HepG2 (cell line): ENCODE measurements around the gene PACS1. TPM values are rescaled to one million over a fixed set of nuclear protein-coding genes. Genes with fewer than 3 reads are reported as not detected.

Experiments
- ATF3 ChIP-seq: sonication (generic); formaldehyde crosslinking; IDR thresholded peaks from 2 replicates; pipeline ENCODE4 v1.4.0; 2020; ENCODE audit warnings: missing genetic modification reagents
- CBFB ChIP-seq: sonication (generic); formaldehyde crosslinking; IDR thresholded peaks from 2 replicates; pipeline ENCODE4 v1.4.0; 2020; ENCODE audit warnings: missing genetic modification reagents
- CERS6 ChIP-seq: sonication (generic); formaldehyde crosslinking; IDR thresholded peaks from 2 replicates; pipeline ENCODE4 v1.5.0; 2020; ENCODE audit warnings: missing genetic modification reagents
- GATAD2A ChIP-seq: IDR thresholded peaks from 2 replicates; pipeline ENCODE4 v1.6.1; 2016
- GRHL1 ChIP-seq: sonication (generic); formaldehyde crosslinking; conservative IDR thresholded peaks from 2 replicates; pipeline ENCODE4 v1.8.0; 2022; ENCODE audit warnings: missing genetic modification reagents
- HINFP ChIP-seq: sonication (generic); formaldehyde crosslinking; IDR thresholded peaks from 2 replicates; pipeline ENCODE4 v1.4.0; 2020; ENCODE audit warnings: low read depth, mild to moderate bottlenecking, missing genetic modification reagents
- HOXA3 ChIP-seq: sonication (generic); formaldehyde crosslinking; IDR thresholded peaks from 2 replicates; pipeline ENCODE4 v1.5.0; 2020; ENCODE audit warnings: missing genetic modification reagents
- KDM2A ChIP-seq: sonication (generic); formaldehyde crosslinking; IDR thresholded peaks from 2 replicates; pipeline ENCODE4 v1.4.0; 2020; ENCODE audit warnings: low read depth, missing genetic modification reagents, borderline replicate concordance
- KMT2A ChIP-seq: sonication (generic); formaldehyde crosslinking; IDR thresholded peaks from 2 replicates; pipeline ENCODE4 v1.4.0; 2020; ENCODE audit warnings: missing genetic modification reagents
- LCORL ChIP-seq, 2 experiments: fragments of 450-650 bp in 1 of 2; sonication (generic) in 1 of 2; formaldehyde crosslinking in 1 of 2; IDR thresholded peaks; 2 replicates each; pipeline versions ENCODE4 v1.5.0 to v1.6.1; 2017 to 2020; ENCODE audit warnings: antibody characterized with exemption in 1 of 2, missing genetic modification reagents in 1 of 2
- MIXL1 ChIP-seq: IDR thresholded peaks from 2 replicates; pipeline ENCODE4 v1.6.1; 2016
- POGK ChIP-seq: sonication (generic); formaldehyde crosslinking; conservative IDR thresholded peaks from 2 replicates; pipeline ENCODE4 v1.8.0; 2022; ENCODE audit warnings: mild to moderate bottlenecking, moderate library complexity, missing genetic modification reagents
- PREB ChIP-seq: sonication (generic); formaldehyde crosslinking; IDR thresholded peaks from 2 replicates; pipeline ENCODE4 v1.4.0; 2020; ENCODE audit warnings: missing genetic modification reagents
- SYNCRIP ChIP-seq: fragments of 200-400 bp; formaldehyde crosslinking; IDR thresholded peaks from 2 replicates; pipeline ENCODE4 v1.6.1; 2018; ENCODE audit warnings: mild to moderate bottlenecking, low read depth, low read length; ENCODE audit not compliant: insufficient read depth
- YEATS2 ChIP-seq: sonication (generic); formaldehyde crosslinking; IDR thresholded peaks from 2 replicates; pipeline ENCODE4 v1.4.0; 2020; ENCODE audit warnings: missing genetic modification reagents, borderline replicate concordance
- ZBTB38 ChIP-seq: sonication (generic); formaldehyde crosslinking; IDR thresholded peaks from 2 replicates; pipeline ENCODE4 v1.5.1; 2020; ENCODE audit warnings: mild to moderate bottlenecking, missing genetic modification reagents
- ZKSCAN1 ChIP-seq: fragments of 150-350 bp; IDR thresholded peaks from 2 replicates; pipeline ENCODE4 v1.6.1; 2014; ENCODE audit warnings: low read length
- ZNF639 ChIP-seq: conservative IDR thresholded peaks from 2 replicates; pipeline ENCODE4 v1.6.1; 2018; ENCODE audit warnings: missing genetic modification reagents
- ZSCAN25 ChIP-seq: sonication (generic); formaldehyde crosslinking; IDR thresholded peaks from 2 replicates; pipeline ENCODE4 v1.8.0; 2022; ENCODE audit warnings: mild to moderate bottlenecking, missing genetic modification reagents
- polyA plus RNA-seq, 8 experiments: library from polyadenylated mRNA; depleted of rRNA in 3 of 8; stranded (reverse) in 7 of 8; unstranded in 1 of 8; fragments of >200 nt; fragmentation: Illumina TruSeq in 4 of 8; extraction: Trizol in 4 of 8; gene quantifications; 2 replicates each; pipeline versions ENCODE4 v1.2.1 to v1.2.3, GENCODE V29; 2011 to 2016; ENCODE audit warnings: low read depth in 4 of 8, missing spikeins in 1 of 8, mixed read lengths in 1 of 8; ENCODE audit not compliant: insufficient read depth in 1 of 8
- total RNA-seq, 5 experiments: library from RNA; depleted of rRNA; stranded (reverse); fragments of >200 nt; fragmentation: Illumina TruSeq; extraction: Trizol; gene quantifications; 2 replicates each; pipeline ENCODE4 v1.2.3, GENCODE V29; 2016; ENCODE audit warnings: low read depth in 1 of 5

PACS1 gene
- total and polyA plus RNA-seq, 2 of the 13 experiments (the other 11 are each of a cell fraction or from before 2014, with no cell fraction given) = 7.6 to 8.6 TPM

GRCh38 chr11:66222358-66223149, 152.5 kb downstream of the PACS1 start (continued):
- TF ChIP-seq YEATS2 (peak; percentile 58; the same call in 1 of the 2 replicates), LCORL (IDR thresholded peaks at IDR 0.05) (no peak), LCORL (CRISPR knock-in tag; IDR thresholded peaks at IDR 0.05) (peak; percentile 77), KMT2A (CRISPR knock-in tag) (peak; percentile 58; the same call in 1 of the 2 replicates), ATF3 (CRISPR knock-in tag) (0 out of 2 replicates have a peak, but pooled peaks have one; percentile 35), HINFP (CRISPR knock-in tag) (no peak; the same call in 1 of the 2 replicates), CBFB (CRISPR knock-in tag) (0 out of 2 replicates have a peak, but pooled peaks have one; percentile 31), ZSCAN25 (CRISPR knock-in tag) (peak; percentile 73; the same call in 1 of the 2 replicates), ZKSCAN1 (0 out of 2 replicates have a peak, but pooled peaks have one; percentile 15), MIXL1 (CRISPR knock-in tag) (peak; percentile 74; the same call in 1 of the 2 replicates), GRHL1 (CRISPR knock-in tag) (no peak), POGK (CRISPR knock-in tag) (0 out of 2 replicates have a peak, but pooled peaks have one; percentile 45), SYNCRIP (no peak), ZBTB38 (no peak), ZNF639 (CRISPR knock-in tag) (no peak), CERS6 (CRISPR knock-in tag) (no peak), PREB (CRISPR knock-in tag) (no peak), HOXA3 (CRISPR knock-in tag) (peak; percentile 66), GATAD2A (CRISPR knock-in tag) (peak; percentile 70), KDM2A (peak; percentile 92)
